DND-41 (cell line): Measurements from ENCODE around the gene IFRD2.
"Not testable (repeated sequence)": the region's sequence is repeated elsewhere in the genome, so short reads cannot be mapped to it uniquely, and the experiment has no call there.

Experiments
- ATAC-seq: fragments of 200-7000 bp; cut with Tn5 transposase; 3 replicates; pipeline ENCODE4 v1.9.1; 2021; ENCODE audit warnings: low read depth; ENCODE audit not compliant: insufficient read depth
- DNase-seq: peaks from one replicate; pipeline ENCODE4 v3.0.0-alpha.2; 2020
- H2AFZ ChIP-seq: 2 replicates; pipeline ENCODE4 v1.6.0; 2012; ENCODE audit warnings: low read depth, low read length
- H3K27ac ChIP-seq: 2 replicates; pipeline ENCODE4 v1.5.1; 2012; ENCODE audit warnings: low read length, inconsistent platforms
- H3K27me3 ChIP-seq: fragments of 200-600 bp; sonication (generic); 2 replicates; pipeline ENCODE4 v1.6.0; 2012; ENCODE audit warnings: low read length, mild to moderate bottlenecking, inconsistent platforms; ENCODE audit not compliant: insufficient read depth, poor library complexity
- H3K36me3 ChIP-seq: 2 replicates; pipeline ENCODE4 v1.5.1; 2012; ENCODE audit warnings: low read length, inconsistent platforms; ENCODE audit not compliant: insufficient read depth
- H3K4me1 ChIP-seq: 2 replicates; pipeline ENCODE4 v1.5.1; 2012; ENCODE audit warnings: mild to moderate bottlenecking, low read length; ENCODE audit not compliant: insufficient read depth
- H3K4me2 ChIP-seq: 2 replicates; pipeline ENCODE4 v1.6.0; 2012; ENCODE audit warnings: mild to moderate bottlenecking, moderate library complexity, low read length, inconsistent platforms; ENCODE audit not compliant: insufficient read depth
- H3K4me3 ChIP-seq, 2 experiments: fragments of 200-600 bp in 1 of 2; shearing (Covaris generic) in 1 of 2; 2 replicates each; pipeline ENCODE4 v1.5.1; 2012 to 2016; ENCODE audit warnings: inconsistent platforms in 2 of 2, low read length in 2 of 2, mild to moderate bottlenecking in 2 of 2, low read depth in 1 of 2, moderate library complexity in 1 of 2
- H3K79me2 ChIP-seq: 2 replicates; pipeline ENCODE4 v1.6.0; 2012; ENCODE audit warnings: low read length, inconsistent platforms; ENCODE audit not compliant: insufficient read depth
- H3K9ac ChIP-seq: 2 replicates; pipeline ENCODE4 v1.6.0; 2012; ENCODE audit warnings: low read depth, mild to moderate bottlenecking, inconsistent platforms, low read length, moderate library complexity
- H3K9me3 ChIP-seq: 2 replicates; pipeline ENCODE4 v1.5.1; 2012; ENCODE audit warnings: low read length, moderate library complexity, mild to moderate bottlenecking, inconsistent platforms; ENCODE audit not compliant: insufficient read depth, severe bottlenecking
- H4K20me1 ChIP-seq: 2 replicates; pipeline ENCODE4 v1.6.0; 2012; ENCODE audit warnings: low read length; ENCODE audit not compliant: insufficient read depth
- EZH2 ChIP-seq: IDR thresholded peaks from 3 replicates; pipeline ENCODE4 v1.6.1; 2012; ENCODE audit warnings: borderline replicate concordance, low read depth, mild to moderate bottlenecking, moderate library complexity, low read length, inconsistent platforms; ENCODE audit not compliant: severe bottlenecking
- TF ChIP-seq, protein P1 (sequence below): IDR thresholded peaks from 2 replicates; pipeline ENCODE4 v1.5.1; 2012; ENCODE audit warnings: borderline replicate concordance, low read length, moderate library complexity, mild to moderate bottlenecking; ENCODE audit not compliant: poor library complexity, severe bottlenecking; ENCODE audit errors: extremely low read depth

Gene IFRD2

GRCh38 chr3:50245831-50246516 lies 46.3 kb downstream of the IFRD2 start:
- peaks cover 46% of the 10 kb centered on the region for H3K4me1 ChIP-seq
- peaks cover 97% of the 10 kb centered on the region for H3K79me2 ChIP-seq

DNA sequence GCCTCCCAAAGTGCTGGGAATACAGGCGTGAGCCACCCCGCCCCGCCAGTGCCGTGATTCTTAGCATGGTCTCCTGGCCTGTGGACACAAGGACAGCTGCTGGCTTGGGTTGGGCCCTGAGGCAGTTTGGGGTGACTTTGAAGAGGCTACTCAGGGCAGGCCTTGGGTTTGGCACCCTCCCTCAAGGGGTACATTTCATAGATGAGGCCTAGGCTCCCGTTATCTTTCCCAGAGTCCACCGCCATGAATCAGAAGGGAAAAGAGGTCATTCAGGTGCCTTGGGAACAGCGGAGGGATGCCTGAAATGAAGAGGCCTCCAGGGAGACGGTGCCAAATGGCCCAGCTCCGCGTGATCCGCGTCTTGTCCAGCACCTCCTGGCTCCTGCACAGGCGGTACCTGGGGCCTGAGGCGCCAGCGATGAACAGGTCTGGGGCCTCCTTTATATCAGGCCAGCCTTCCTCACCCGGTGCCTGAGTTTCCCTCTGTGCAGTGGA lies 46.9 kb downstream of the IFRD2 start:
- Histone ChIP-seq H3K4me3 (peak overlapping the region in 1 of 2 experiments; percentile 46; a peak in 2 of 4 replicates), H3K36me3 (peaks cover 75% of the 10 kb centered on the region), H4K20me1 (peaks cover 90% of the 10 kb centered on the region), H3K27ac (peak overlapping the region; percentile 71), H3K4me1 (peaks cover 49% of the 10 kb centered on the region), H3K27me3 (no peaks in the 10 kb centered on the region), H2AFZ (no peak overlapping the region), H3K9me3 (no peaks in the 10 kb centered on the region), H3K9ac (peak overlapping the region; percentile 52), H3K79me2 (peaks cover 97% of the 10 kb centered on the region), H3K4me2 (peak overlapping the region; percentile 66)
- DNase-seq (no peak), ATAC-seq (no peak)
- TF ChIP-seq, protein P1, sequence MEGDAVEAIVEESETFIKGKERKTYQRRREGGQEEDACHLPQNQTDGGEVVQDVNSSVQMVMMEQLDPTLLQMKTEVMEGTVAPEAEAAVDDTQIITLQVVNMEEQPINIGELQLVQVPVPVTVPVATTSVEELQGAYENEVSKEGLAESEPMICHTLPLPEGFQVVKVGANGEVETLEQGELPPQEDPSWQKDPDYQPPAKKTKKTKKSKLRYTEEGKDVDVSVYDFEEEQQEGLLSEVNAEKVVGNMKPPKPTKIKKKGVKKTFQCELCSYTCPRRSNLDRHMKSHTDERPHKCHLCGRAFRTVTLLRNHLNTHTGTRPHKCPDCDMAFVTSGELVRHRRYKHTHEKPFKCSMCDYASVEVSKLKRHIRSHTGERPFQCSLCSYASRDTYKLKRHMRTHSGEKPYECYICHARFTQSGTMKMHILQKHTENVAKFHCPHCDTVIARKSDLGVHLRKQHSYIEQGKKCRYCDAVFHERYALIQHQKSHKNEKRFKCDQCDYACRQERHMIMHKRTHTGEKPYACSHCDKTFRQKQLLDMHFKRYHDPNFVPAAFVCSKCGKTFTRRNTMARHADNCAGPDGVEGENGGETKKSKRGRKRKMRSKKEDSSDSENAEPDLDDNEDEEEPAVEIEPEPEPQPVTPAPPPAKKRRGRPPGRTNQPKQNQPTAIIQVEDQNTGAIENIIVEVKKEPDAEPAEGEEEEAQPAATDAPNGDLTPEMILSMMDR, result no peak
- TF ChIP-seq EZH2, result no peak

More at GRCh38 chr3:50245831-50246516, 46.3 kb downstream of the IFRD2 start:
- ATAC-seq (peak; percentile 85), DNase-seq (peak; percentile 93)
- peak overlapping the region; percentile 71 for H3K27ac ChIP-seq
- peak overlapping the region; percentile 48 for H2AFZ ChIP-seq
- peak overlapping the region in 1 of 2 experiments; percentile 46; a peak in 2 of 4 replicates for H3K4me3 ChIP-seq
- peaks cover 90% of the 10 kb centered on the region for H4K20me1 ChIP-seq
- peak overlapping the region; percentile 52 for H3K9ac ChIP-seq
- H3K9me3 ChIP-seq, result no peaks in the 10 kb centered on the region
- peak overlapping the region; percentile 66 for H3K4me2 ChIP-seq
- H3K36me3 ChIP-seq, result peaks cover 77% of the 10 kb centered on the region
- no peaks in the 10 kb centered on the region for H3K27me3 ChIP-seq
- TF ChIP-seq, protein P1, result peak; percentile 99
- no peak for TF ChIP-seq EZH2

DNA sequence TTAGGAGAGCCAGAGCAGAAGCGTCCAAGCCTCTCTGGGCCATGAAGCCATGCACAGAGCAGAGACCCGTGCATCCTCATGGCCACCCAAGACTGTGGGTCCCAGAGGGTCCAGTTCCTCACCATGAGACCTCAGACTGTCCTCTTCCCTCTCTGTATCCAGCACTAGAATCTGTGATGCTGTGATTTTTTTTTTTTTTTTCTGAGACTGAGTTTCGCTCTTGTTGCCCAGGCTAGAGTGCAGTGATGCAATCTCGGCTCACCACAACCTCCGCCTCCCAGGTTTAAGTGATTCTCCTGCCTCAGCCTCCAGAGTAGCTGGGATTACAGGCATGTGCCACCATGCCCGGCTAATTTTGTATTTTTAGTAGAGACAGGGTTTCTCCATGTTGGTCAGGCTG lies 47.4 kb downstream of the IFRD2 start:
- not testable (repeated sequence) for ATAC-seq, H3K9me3 ChIP-seq, H3K27ac ChIP-seq, H3K27me3 ChIP-seq, DNase-seq, H2AFZ ChIP-seq, H3K4me3 ChIP-seq, H3K9ac ChIP-seq
- Histone ChIP-seq H3K79me2 (peaks cover 97% of the 10 kb centered on the region), H4K20me1 (peaks cover 90% of the 10 kb centered on the region), H3K4me1 (peaks cover 52% of the 10 kb centered on the region), H3K36me3 (peaks cover 75% of the 10 kb centered on the region), H3K4me2 (peak overlapping the region; percentile 22; the same call in 1 of the 2 replicates)

- Histone ChIP-seq H3K36me3 (peaks cover 75% of the 10 kb centered on the region), H3K4me2 (no peak overlapping the region), H3K4me3 (no peak overlapping the region), H3K9ac (no peak overlapping the region), H2AFZ (no peak overlapping the region), H4K20me1 (peaks cover 90% of the 10 kb centered on the region), H3K9me3 (no peaks in the 10 kb centered on the region), H3K4me1 (peaks cover 65% of the 10 kb centered on the region), H3K27me3 (no peaks in the 10 kb centered on the region), H3K79me2 (peaks cover 97% of the 10 kb centered on the region), H3K27ac (no peak overlapping the region)
- ATAC-seq, result no peak
- no peak for DNase-seq
- TF ChIP-seq EZH2, result no peak
Measured at GRCh38 chr3:50243543-50243895, 48.7 kb downstream of the IFRD2 start.
